Heart right ventricle (tissue), 16 donors: ENCODE measurements around the gene PEX10. TPM values are rescaled to one million over a fixed set of nuclear protein-coding genes. Genes with fewer than 3 reads are reported as not detected.
A peak's percentile ranks its signal among the peaks of the same experiment; 100 is the strongest.

Experiments used
- ATAC-seq, 8 donors: fragments of 200-7000 bp; cut with Tn5 transposase; one replicate each; pipeline ENCODE4 v1.9.1; 2020; ENCODE audit warnings: mild to moderate bottlenecking in 8 of 8, moderate library complexity in 8 of 8, moderate number of reproducible peaks in 1 of 8
- DNase-seq, 2 donors: peaks; one replicate each; pipeline ENCODE4 v3.0.0-alpha.2; 2020
- H3K27ac ChIP-seq, 10 donors: fragments of 200-600 bp; sonication (generic) in 2 of 10; one replicate each; pipeline versions ENCODE4 v1.5.0 to v1.8.0; 2020 to 2022; ENCODE audit warnings: mild to moderate bottlenecking in 3 of 10
- H3K27me3 ChIP-seq, 7 donors: fragments of 200-600 bp; one replicate each; pipeline ENCODE4 v1.8.0; 2021 to 2022; ENCODE audit warnings: mild to moderate bottlenecking in 2 of 7
- H3K36me3 ChIP-seq, 9 donors: fragments of 200-600 bp; sonication (generic) in 1 of 9; one replicate each; pipeline versions ENCODE4 v1.5.0 to v1.8.0; 2020 to 2022; ENCODE audit warnings: mild to moderate bottlenecking in 2 of 9
- H3K4me1 ChIP-seq, 9 donors: fragments of 200-600 bp; sonication (generic) in 1 of 9; one replicate each; pipeline versions ENCODE4 v1.5.0 to v1.8.0; 2020 to 2022; ENCODE audit warnings: mild to moderate bottlenecking in 4 of 9
- H3K4me3 ChIP-seq, 10 donors: fragments of 200-600 bp; sonication (generic) in 2 of 10; one replicate each; pipeline versions ENCODE4 v1.5.0 to v1.8.0; 2020 to 2022; ENCODE audit warnings: mild to moderate bottlenecking in 7 of 10, moderate library complexity in 2 of 10
- H3K9me3 ChIP-seq, 11 donors: fragments of 200-600 bp in 10 of 11; sonication (generic) in 2 of 11; one replicate each; pipeline versions ENCODE4 v1.5.0 to v1.8.0; 2013 to 2022; ENCODE audit warnings: mild to moderate bottlenecking in 2 of 11, control low read depth in 1 of 11, moderate library complexity in 1 of 11
- CTCF ChIP-seq, 9 donors: fragments of 200-600 bp; sonication (generic) in 2 of 9; IDR thresholded peaks; one replicate each; pipeline versions ENCODE4 v1.5.0 to v1.8.0; 2021 to 2022; ENCODE audit warnings: antibody characterized with exemption in 9 of 9, mild to moderate bottlenecking in 5 of 9, moderate library complexity in 1 of 9
- WGBS, 2 donors: extraction: QIAGEN DNeasy Blood & Tissue Kit; methylation state at CpG; one replicate each; pipeline ENCODE4 v1.1.7; 2013; ENCODE audit warnings: inconsistent platforms in 1 of 2; 5-methylcytosine and 5-hydroxymethylcytosine counted together
- intact Hi-C, 10 donors: fragments of 100-400 bp; cut with DNase I; formaldehyde crosslinking; loops; one replicate each; pipeline versions ENCODE4 v1.11.1 to v1.14.2; 2022
- polyA plus RNA-seq, 2 donors: library from polyadenylated mRNA; stranded (reverse); fragments of 200-250 nt; gene quantifications; one replicate each; pipeline ENCODE4 v1.2.3, GENCODE V29; 2013
- total RNA-seq, 10 donors: library from RNA; stranded (reverse); fragmentation: NEBNext Ultra II Directional in 3 of 10; extraction: Animal tissue kit (Norgen Biotek cat#: 25700) in 3 of 10; gene quantifications; one replicate each; pipeline versions ENCODE4 v1.2.1 to v1.2.4, GENCODE V29; 2021 to 2023
- donor health status: Arrhythmogenic right ventricular cardiomyopathy.
- donor health status: ischemic (EF 13 %, LVEDD 7.1; RV severe dilation, severe dysfunction).
- donor health status: healthy with polysubstance abuse.
- donor health status: DM: no; HTN: yes; CAD: no.
- donor health status: DM: no; HTN: no; CAD: no.
- donor health status: ischemic (EF 25% LVEDD 6.9; RV normal size, moderate dysfunction).
- donor health status: ischemic (EF 25% LVEDD 5.7; RV mildly dilated, moderate dysfunction).
- donor health status: healthy.
- donor health status: DM: yes; HTN: yes; CAD: no.
- donor health status: Ischemic cardiomyopathy.
- donor health status: ischemic (EF 35%, LVEDD 5.7; RV mildly dilated, moderate dysfunction).
- donor health status: nonischemic (EF 11% LVEDD 7.7; RV severe dilation, severe dysfunction).
- donor health status: DM: yes; HTN: yes; CAD: no.
- donor health status: PGD.
- donor health status: ischemic (EF 29% LVEDD 5.4; RV normal size, mild dysfunction).
- donor health status: nonischemic (EF 23%, LVEDD 6.1; RV moderate dilation, normal function).

PEX10 gene
- total and polyA plus RNA-seq, 12 donors, result 13.7 to 26.0 (median 18.5) TPM

GRCh38 chr1:2381741-2382620 lies 30.4 kb downstream of the PEX10 start:
- Histone ChIP-seq H3K4me1 (peaks cover 4 to 14% (median 12%) of the 10 kb centered on the region in 9 donors), H3K9me3 (no peaks in the 10 kb centered on the region), H3K4me3 (peak overlapping the region in 1 of 10 donors; percentile 2), H3K27me3 (no peaks in the 10 kb centered on the region), H3K27ac (no peak overlapping the region), H3K36me3 (no peaks in the 10 kb centered on the region)
- DNase-seq, result peak; percentile 84 to 90
- 46 to 54% methylated on average over 28 of the region's 28 CpGs for WGBS, 2 donors
- ATAC-seq, result peak; percentile 92 to 98 (median 96)
- TF ChIP-seq CTCF (IDR thresholded peaks at IDR 0.05), result peak; percentile 80 to 98 (median 94)
- intact Hi-C loops, result loop anchor here (1.0 to 10.0 kb wide), 7 partner anchors 60 to 250 kb away; partner anchors contain the start of gene FAAP20 (in 2 of the 10)

- H3K27me3 ChIP-seq, result no peaks in the 10 kb centered on the region
- intact Hi-C loops, result loop anchor here in 9 of 10 donors (1.0 to 10.0 kb wide), 7 partner anchors 59 to 249 kb away; partner anchors contain the start of gene FAAP20 (in 1 of the 9)
- no peaks in the 10 kb centered on the region for H3K9me3 ChIP-seq
- DNase-seq (no peak), ATAC-seq (peak in 5 of 8 donors; percentile 1 to 12 (median 8))
- H3K27ac ChIP-seq, result no peak overlapping the region
- 72 to 76% methylated on average over 32 of the region's 32 CpGs for WGBS, 2 donors
- no peaks in the 10 kb centered on the region for H3K36me3 ChIP-seq
- H3K4me3 ChIP-seq, result peak overlapping the region in 1 of 10 donors; percentile 2
- no peak for TF ChIP-seq CTCF (IDR thresholded peaks at IDR 0.05)
- H3K4me1 ChIP-seq, result peaks cover 4 to 14% (median 12%) of the 10 kb centered on the region in 9 donors
Measured at GRCh38 chr1:2380816-2381591, 31.4 kb downstream of the PEX10 start.

- Histone ChIP-seq H3K27me3 (no peaks in the 10 kb centered on the region), H3K9me3 (no peaks in the 10 kb centered on the region), H3K36me3 (no peaks in the 10 kb centered on the region), H3K4me1 (peaks cover 4 to 14% (median 12%) of the 10 kb centered on the region in 9 donors), H3K27ac (no peak overlapping the region), H3K4me3 (no peak overlapping the region)
- TF ChIP-seq CTCF (IDR thresholded peaks at IDR 0.05), result no peak
- ATAC-seq (no peak), DNase-seq (peak in 1 of 2 donors; percentile 11)
- intact Hi-C loops, result loop anchor here in 8 of 10 donors (2.0 to 10.0 kb wide), 8 partner anchors 48 to 248 kb away; partner anchors contain the start of gene FAAP20 (in 1 of the 8)
- WGBS, 2 donors, result 94% methylated on average over 23 of the region's 23 CpGs
Measured at GRCh38 chr1:2379733-2380404, 32.5 kb downstream of the PEX10 start.
